ENCODE results near the gene EPN2.

DNA sequence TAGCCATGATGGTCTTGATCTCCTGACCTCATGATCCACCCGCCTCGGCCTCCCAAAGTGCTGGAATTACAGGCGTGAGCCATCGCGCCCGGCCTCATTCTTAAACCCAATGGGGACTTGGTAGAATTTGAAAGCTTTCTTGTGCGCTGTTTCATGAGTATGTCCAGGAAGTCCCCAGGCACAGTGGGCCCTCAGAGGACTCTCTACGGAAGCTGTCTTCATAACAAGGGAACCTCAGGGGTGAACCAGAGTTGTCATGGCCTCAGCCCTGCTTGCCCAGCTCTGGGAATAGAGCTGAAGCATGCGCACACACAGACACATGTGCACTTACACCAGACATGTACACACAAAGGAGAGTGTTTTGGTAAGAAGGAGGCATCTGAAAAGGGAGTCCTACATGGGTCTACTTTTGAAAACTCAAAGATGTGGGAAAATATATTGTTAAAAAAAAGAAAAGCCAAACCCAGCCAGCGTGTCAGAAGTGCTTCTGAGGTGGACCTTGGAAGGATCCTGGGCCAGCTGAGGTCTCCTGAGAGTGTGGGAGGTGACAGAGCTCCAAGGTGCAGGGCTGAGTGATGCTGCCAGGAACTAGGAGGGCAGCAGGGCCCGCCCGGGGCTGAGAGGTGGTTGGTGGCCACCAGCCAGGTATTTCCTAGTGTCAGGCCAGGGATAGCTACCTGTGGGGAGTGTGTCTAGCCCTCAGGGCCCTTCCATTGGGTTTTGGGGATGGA, 54.6 kb downstream of the EPN2 start:
- no peak for TF ChIP-seq EZH2phosphoT487 (IDR thresholded peaks at IDR 0.05; ENCODE audit: borderline replicate concordance)
- TF ChIP-seq, protein P1, sequence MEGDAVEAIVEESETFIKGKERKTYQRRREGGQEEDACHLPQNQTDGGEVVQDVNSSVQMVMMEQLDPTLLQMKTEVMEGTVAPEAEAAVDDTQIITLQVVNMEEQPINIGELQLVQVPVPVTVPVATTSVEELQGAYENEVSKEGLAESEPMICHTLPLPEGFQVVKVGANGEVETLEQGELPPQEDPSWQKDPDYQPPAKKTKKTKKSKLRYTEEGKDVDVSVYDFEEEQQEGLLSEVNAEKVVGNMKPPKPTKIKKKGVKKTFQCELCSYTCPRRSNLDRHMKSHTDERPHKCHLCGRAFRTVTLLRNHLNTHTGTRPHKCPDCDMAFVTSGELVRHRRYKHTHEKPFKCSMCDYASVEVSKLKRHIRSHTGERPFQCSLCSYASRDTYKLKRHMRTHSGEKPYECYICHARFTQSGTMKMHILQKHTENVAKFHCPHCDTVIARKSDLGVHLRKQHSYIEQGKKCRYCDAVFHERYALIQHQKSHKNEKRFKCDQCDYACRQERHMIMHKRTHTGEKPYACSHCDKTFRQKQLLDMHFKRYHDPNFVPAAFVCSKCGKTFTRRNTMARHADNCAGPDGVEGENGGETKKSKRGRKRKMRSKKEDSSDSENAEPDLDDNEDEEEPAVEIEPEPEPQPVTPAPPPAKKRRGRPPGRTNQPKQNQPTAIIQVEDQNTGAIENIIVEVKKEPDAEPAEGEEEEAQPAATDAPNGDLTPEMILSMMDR (IDR thresholded peaks at IDR 0.05 in 2 of 3, conservative IDR thresholded peaks at IDR 0.05 in 1 of 3; ENCODE audit: borderline replicate concordance in 1 of 3, insufficient read depth in 1 of 3, low read depth in 2 of 3, low read length in 2 of 3), result no peak
